OCI-LY7 (cell line): ENCODE data around the gene EIF5B. TPM values are rescaled to one million over a fixed set of nuclear protein-coding genes. Genes with fewer than 3 reads are reported as not detected.

ENCODE experiments used
- BruUV-seq: library from RNA; stranded (reverse); fragments of 400-500 nt; replicated peaks from 2 replicates; lab custom pipeline; 2021; lab: Mats Ljungman, UMichigan
- CTCF ChIA-PET: fragments of 300-600 bp; sonication (Branson Sonifier 250); formaldehyde crosslinking; loops from one replicate; lab custom pipeline; 2022; ENCODE audit warnings: antibody characterized with exemption; ENCODE audit not compliant: unreplicated experiment; lab: Charles Lee
- POLR2A ChIA-PET: fragments of 300-600 bp; sonication (Branson Sonifier 250); formaldehyde crosslinking; loops from one replicate; lab custom pipeline; 2022; ENCODE audit warnings: antibody characterized with exemption; lab: Charles Lee
- DNase-seq: peaks from one replicate; pipeline ENCODE4 v3.0.0-alpha.2; 2015; ENCODE audit warnings: low spot score
- H2AFZ ChIP-seq: fragments of 200-600 bp; sonication (generic), shearing (Covaris generic); 2 replicates; pipeline ENCODE4 v1.6.1; 2014; ENCODE audit warnings: mild to moderate bottlenecking, antibody characterized with exemption, low read length, moderate library complexity
- H3K27ac ChIP-seq: fragments of 200-600 bp; sonication (generic); 2 replicates; pipeline ENCODE4 v1.5.1; 2014; ENCODE audit warnings: mixed run types, low read depth, mild to moderate bottlenecking, moderate library complexity, low read length, inconsistent platforms; ENCODE audit not compliant: poor library complexity, severe bottlenecking
- H3K36me3 ChIP-seq: fragments of 200-600 bp; sonication (generic); 2 replicates; pipeline ENCODE4 v1.6.1; 2014; ENCODE audit warnings: mild to moderate bottlenecking, antibody characterized with exemption, low read length, moderate library complexity, mixed read lengths; ENCODE audit not compliant: insufficient read depth
- H3K4me1 ChIP-seq: fragments of 200-600 bp; sonication (generic); 2 replicates; pipeline ENCODE4 v1.5.1; 2014; ENCODE audit warnings: mild to moderate bottlenecking, low read length; ENCODE audit not compliant: insufficient read depth, poor library complexity, severe bottlenecking
- H3K4me2 ChIP-seq: fragments of 200-600 bp; sonication (generic); 2 replicates; pipeline ENCODE4 v1.6.1; 2014; ENCODE audit warnings: mild to moderate bottlenecking, low read length
- H3K4me3 ChIP-seq: fragments of 200-600 bp; sonication (generic); 2 replicates; pipeline ENCODE4 v1.5.1; 2014; ENCODE audit warnings: mild to moderate bottlenecking, low read depth, low read length; ENCODE audit not compliant: poor library complexity, severe bottlenecking
- H3K79me2 ChIP-seq: fragments of 200-600 bp; sonication (generic); 2 replicates; pipeline ENCODE4 v1.6.1; 2016; ENCODE audit warnings: low read depth, mild to moderate bottlenecking, low read length, moderate library complexity, mixed read lengths; ENCODE audit not compliant: insufficient read depth
- H3K9me2 ChIP-seq: fragments of 200-600 bp; sonication (generic); 2 replicates; pipeline ENCODE4 v1.6.1; 2016; ENCODE audit warnings: mild to moderate bottlenecking, low read length, mixed read lengths; ENCODE audit not compliant: insufficient read depth
- H3K9me3 ChIP-seq: fragments of 200-600 bp; sonication (generic); 2 replicates; pipeline ENCODE4 v1.6.1; 2014; ENCODE audit warnings: mild to moderate bottlenecking, mixed run types, low read length, mixed read lengths
- H4K20me1 ChIP-seq: fragments of 200-600 bp; sonication (generic); 2 replicates; pipeline ENCODE4 v1.6.1; 2014; ENCODE audit warnings: mild to moderate bottlenecking, antibody characterized with exemption, low read length, moderate library complexity, mixed read lengths; ENCODE audit not compliant: insufficient read depth
- EZH2phosphoT487 ChIP-seq: fragments of 200-600 bp; sonication (generic); IDR thresholded peaks from 2 replicates; pipeline ENCODE4 v1.6.1; 2018; ENCODE audit warnings: low read depth, borderline replicate concordance, mild to moderate bottlenecking, mixed run types, antibody characterized with exemption, low read length, moderate library complexity, mixed read lengths
- intact Hi-C: fragments of 100-400 bp; cut with micrococcal nuclease; formaldehyde crosslinking; loops from one replicate; pipeline ENCODE4 v1.10.0; 2022; ENCODE audit not compliant: unreplicated experiment
- total RNA-seq, 2 experiments: library from RNA; depleted of rRNA in 1 of 2; stranded (reverse); fragments of >200 nt in 1 of 2; shearing (Covaris generic) in 1 of 2; gene quantifications; 2 replicates each; pipeline ENCODE4 v1.2.3, GENCODE V29; 2014 to 2022
- TF ChIP-seq, protein P1 (sequence below): fragments of 200-600 bp; sonication (generic); conservative IDR thresholded peaks from 2 replicates; pipeline ENCODE4 v1.5.1; 2014; ENCODE audit warnings: mild to moderate bottlenecking, antibody characterized with exemption, low read length, moderate library complexity, mixed read lengths

Gene EIF5B
- total RNA-seq, 2 experiments from 2014 or later, result 28.7 to 53.1 TPM

DNA sequence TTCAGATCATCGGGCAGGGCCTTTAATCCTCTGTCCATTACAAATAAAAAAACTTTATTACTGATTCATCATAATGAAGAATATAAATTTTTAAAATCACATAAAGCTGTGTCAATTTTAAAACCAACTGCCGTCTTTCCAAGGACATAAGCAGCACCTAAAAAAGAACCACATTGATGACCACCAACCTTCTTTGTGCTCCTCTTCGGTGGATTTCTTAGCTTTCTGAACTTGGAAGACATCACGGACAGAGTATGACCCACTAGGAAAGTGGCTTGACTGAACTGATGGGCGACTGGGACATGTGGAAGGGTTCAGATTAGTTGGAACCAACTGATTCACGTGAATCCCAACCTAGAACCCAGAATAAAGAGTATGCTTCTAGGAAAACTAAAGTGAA, 68.9 kb downstream of the EIF5B start:
- no peak for DNase-seq
- BruUV-seq, result no TSS peak
- Histone ChIP-seq H3K4me3 (no peak overlapping the region), H3K79me2 (no peaks in the 10 kb centered on the region), H3K36me3 (peaks cover 96% of the 10 kb centered on the region), H3K9me3 (no peaks in the 10 kb centered on the region), H3K4me2 (no peak overlapping the region), H3K27ac (no peak overlapping the region), H4K20me1 (no peaks in the 10 kb centered on the region), H2AFZ (no peak overlapping the region), H3K4me1 (no peaks in the 10 kb centered on the region), H3K9me2 (no peaks in the 10 kb centered on the region)
- TF ChIP-seq, protein P1, sequence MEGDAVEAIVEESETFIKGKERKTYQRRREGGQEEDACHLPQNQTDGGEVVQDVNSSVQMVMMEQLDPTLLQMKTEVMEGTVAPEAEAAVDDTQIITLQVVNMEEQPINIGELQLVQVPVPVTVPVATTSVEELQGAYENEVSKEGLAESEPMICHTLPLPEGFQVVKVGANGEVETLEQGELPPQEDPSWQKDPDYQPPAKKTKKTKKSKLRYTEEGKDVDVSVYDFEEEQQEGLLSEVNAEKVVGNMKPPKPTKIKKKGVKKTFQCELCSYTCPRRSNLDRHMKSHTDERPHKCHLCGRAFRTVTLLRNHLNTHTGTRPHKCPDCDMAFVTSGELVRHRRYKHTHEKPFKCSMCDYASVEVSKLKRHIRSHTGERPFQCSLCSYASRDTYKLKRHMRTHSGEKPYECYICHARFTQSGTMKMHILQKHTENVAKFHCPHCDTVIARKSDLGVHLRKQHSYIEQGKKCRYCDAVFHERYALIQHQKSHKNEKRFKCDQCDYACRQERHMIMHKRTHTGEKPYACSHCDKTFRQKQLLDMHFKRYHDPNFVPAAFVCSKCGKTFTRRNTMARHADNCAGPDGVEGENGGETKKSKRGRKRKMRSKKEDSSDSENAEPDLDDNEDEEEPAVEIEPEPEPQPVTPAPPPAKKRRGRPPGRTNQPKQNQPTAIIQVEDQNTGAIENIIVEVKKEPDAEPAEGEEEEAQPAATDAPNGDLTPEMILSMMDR, result no peak
- no peak for TF ChIP-seq EZH2phosphoT487
- intact Hi-C loops, result no loop called here
- CTCF ChIA-PET, result no interaction called here
- POLR2A ChIA-PET, result no interaction called here

DNA sequence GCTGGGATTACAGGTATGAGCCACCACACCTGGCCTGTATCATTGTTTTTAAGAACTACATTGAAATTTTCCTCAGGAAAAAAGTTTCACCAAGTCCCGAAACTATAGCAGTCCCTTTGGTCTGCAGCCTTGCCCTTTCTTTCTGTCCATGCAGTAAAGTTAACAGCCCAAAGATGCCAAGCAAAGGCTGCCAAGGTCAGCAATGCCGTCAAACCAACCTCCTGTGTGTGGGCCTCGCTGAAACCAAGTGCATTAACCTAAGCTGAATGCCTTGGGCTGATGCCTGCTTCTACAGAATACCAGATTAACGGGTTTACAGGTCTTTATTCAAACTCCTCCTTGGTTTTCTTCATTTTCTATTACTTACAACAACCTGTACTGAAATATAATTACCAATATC, 73.1 kb downstream of the EIF5B start:
- intact Hi-C loops, result no loop called here
- TF ChIP-seq, protein P1, result no peak
- TF ChIP-seq EZH2phosphoT487, result no peak
- Histone ChIP-seq H4K20me1 (no peaks in the 10 kb centered on the region), H3K4me1 (no peaks in the 10 kb centered on the region), H3K36me3 (peaks cover 96% of the 10 kb centered on the region), H3K4me2 (no peak overlapping the region), H2AFZ (no peak overlapping the region), H3K9me2 (no peaks in the 10 kb centered on the region), H3K9me3 (no peaks in the 10 kb centered on the region), H3K4me3 (no peak overlapping the region), H3K27ac (no peak overlapping the region), H3K79me2 (no peaks in the 10 kb centered on the region)
- CTCF ChIA-PET, result no interaction called here
- POLR2A ChIA-PET, result no interaction called here
- DNase-seq, result no peak
- BruUV-seq, result no TSS peak

DNA sequence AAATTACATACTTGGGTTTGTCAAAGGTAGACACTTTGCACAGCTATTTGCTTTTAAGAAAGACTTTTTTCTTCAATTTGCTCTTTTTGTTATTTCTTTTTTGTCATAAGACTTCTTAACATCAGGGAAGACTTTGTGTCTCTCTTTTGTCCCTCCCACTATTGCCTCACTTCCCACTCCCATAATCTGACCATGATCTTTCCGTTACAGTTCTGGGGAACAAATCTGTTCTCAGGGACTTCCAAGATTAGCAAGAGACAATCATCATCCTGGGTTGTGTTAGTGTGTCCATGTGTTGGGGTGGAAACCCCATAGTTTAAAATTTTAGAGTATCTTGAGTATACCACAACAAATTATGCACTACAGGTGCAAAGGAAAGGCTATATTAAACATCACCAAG, 77.4 kb downstream of the EIF5B start:
- TF ChIP-seq, protein P1, result no peak
- no peak for TF ChIP-seq EZH2phosphoT487
- BruUV-seq, result no TSS peak
- POLR2A ChIA-PET, result interaction anchor here (1.1 kb wide), 1 partner anchor 16 kb away, joined by 4 read pairs; no protein-coding TSS in a partner anchor
- Histone ChIP-seq H3K79me2 (no peaks in the 10 kb centered on the region), H3K9me2 (no peaks in the 10 kb centered on the region), H4K20me1 (no peaks in the 10 kb centered on the region), H3K27ac (no peak overlapping the region), H3K4me2 (no peak overlapping the region), H3K9me3 (no peaks in the 10 kb centered on the region), H3K4me1 (no peaks in the 10 kb centered on the region), H2AFZ (no peak overlapping the region), H3K4me3 (no peak overlapping the region), H3K36me3 (peaks cover 97% of the 10 kb centered on the region)
- no peak for DNase-seq
- intact Hi-C loops, result no loop called here
- CTCF ChIA-PET, result no interaction called here
